ENCODE measurements around the gene TGFA. TPM values are rescaled to one million over a fixed set of nuclear protein-coding genes. Genes with fewer than 3 reads are reported as not detected.

Gene TGFA
- polyA plus RNA-seq, 1 donor (not counting 4 experiments of a cell fraction or from before 2014, with no cell fraction given), result 51.7 TPM

GRCh38 chr2:70420143-70420542 is 133.5 kb downstream of the TGFA start:
- H3K27ac ChIP-seq (ENCODE audit: control insufficient read depth, insufficient read depth, low read length), result no peak overlapping the region
- no peaks in the 10 kb centered on the region for H3K27me3 ChIP-seq (ENCODE audit: control insufficient read depth, extremely low read depth, insufficient read depth, low read length)
- H3K79me2 ChIP-seq (ENCODE audit: control insufficient read depth, insufficient read depth, low read length), result no peaks in the 10 kb centered on the region
- H4K20me1 ChIP-seq (ENCODE audit: control insufficient read depth, extremely low read depth, insufficient read depth, low read length), result no peaks in the 10 kb centered on the region
- no peak overlapping the region for H2AFZ ChIP-seq (ENCODE audit: control insufficient read depth, low read length)
- DNase-seq (ENCODE audit: low read depth, low spot score) (no peak), FAIRE-seq (no peak)
- no peaks in the 10 kb centered on the region for H3K9me3 ChIP-seq (ENCODE audit: control insufficient read depth, low read depth, low read length)
- H3K36me3 ChIP-seq (ENCODE audit: control insufficient read depth in 2 of 2, extremely low read depth in 1 of 2, insufficient read depth in 2 of 2, low read length in 2 of 2), result no peaks in the 10 kb centered on the region
- dilution Hi-C loops (cut with MboI; ENCODE audit: extremely low pct_ligation_motif_present, low sequenced_read_pairs), result no loop called here
- H3K9ac ChIP-seq (ENCODE audit: control insufficient read depth, extremely low read depth, insufficient read depth, low read length), result no peak overlapping the region
- TF ChIP-seq, protein P1, sequence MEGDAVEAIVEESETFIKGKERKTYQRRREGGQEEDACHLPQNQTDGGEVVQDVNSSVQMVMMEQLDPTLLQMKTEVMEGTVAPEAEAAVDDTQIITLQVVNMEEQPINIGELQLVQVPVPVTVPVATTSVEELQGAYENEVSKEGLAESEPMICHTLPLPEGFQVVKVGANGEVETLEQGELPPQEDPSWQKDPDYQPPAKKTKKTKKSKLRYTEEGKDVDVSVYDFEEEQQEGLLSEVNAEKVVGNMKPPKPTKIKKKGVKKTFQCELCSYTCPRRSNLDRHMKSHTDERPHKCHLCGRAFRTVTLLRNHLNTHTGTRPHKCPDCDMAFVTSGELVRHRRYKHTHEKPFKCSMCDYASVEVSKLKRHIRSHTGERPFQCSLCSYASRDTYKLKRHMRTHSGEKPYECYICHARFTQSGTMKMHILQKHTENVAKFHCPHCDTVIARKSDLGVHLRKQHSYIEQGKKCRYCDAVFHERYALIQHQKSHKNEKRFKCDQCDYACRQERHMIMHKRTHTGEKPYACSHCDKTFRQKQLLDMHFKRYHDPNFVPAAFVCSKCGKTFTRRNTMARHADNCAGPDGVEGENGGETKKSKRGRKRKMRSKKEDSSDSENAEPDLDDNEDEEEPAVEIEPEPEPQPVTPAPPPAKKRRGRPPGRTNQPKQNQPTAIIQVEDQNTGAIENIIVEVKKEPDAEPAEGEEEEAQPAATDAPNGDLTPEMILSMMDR (optimal IDR thresholded peaks at IDR 0.05 in 1 of 3, IDR thresholded peaks at IDR 0.05 in 1 of 3, conservative IDR thresholded peaks at IDR 0.05 in 1 of 3; ENCODE audit: extremely low read depth in 1 of 3, insufficient read depth in 2 of 3, low read length in 3 of 3), result no peak
- no peak for TF ChIP-seq EZH2 (IDR thresholded peaks at IDR 0.05; ENCODE audit: low read length)
- no peak overlapping the region for H3K4me3 ChIP-seq (ENCODE audit: control insufficient read depth in 2 of 3, extremely low read depth in 1 of 3, insufficient read depth in 2 of 3, low read depth in 1 of 3, low read length in 3 of 3)
- no peak overlapping the region for H3K4me2 ChIP-seq (ENCODE audit: control insufficient read depth, extremely low read depth, insufficient read depth, low read depth, low read length)
- no peaks in the 10 kb centered on the region for H3K9me1 ChIP-seq (ENCODE audit: control insufficient read depth, extremely low read depth, insufficient read depth, low read length)
- H3K4me1 ChIP-seq (ENCODE audit: control insufficient read depth, extremely low read depth, insufficient read depth, low read length), result peaks cover 4% of the 10 kb centered on the region

GRCh38 chr2:70418514-70418913 is 135.1 kb downstream of the TGFA start:
- no peaks in the 10 kb centered on the region for H3K79me2 ChIP-seq (ENCODE audit: control insufficient read depth, insufficient read depth, low read length)
- H2AFZ ChIP-seq (ENCODE audit: control insufficient read depth, low read length), result no peak overlapping the region
- FAIRE-seq (no peak), DNase-seq (ENCODE audit: low read depth, low spot score) (no peak)
- H3K27me3 ChIP-seq (ENCODE audit: control insufficient read depth, extremely low read depth, insufficient read depth, low read length), result no peaks in the 10 kb centered on the region
- dilution Hi-C loops (cut with MboI; ENCODE audit: extremely low pct_ligation_motif_present, low sequenced_read_pairs), result no loop called here
- no peak overlapping the region for H3K4me3 ChIP-seq (ENCODE audit: control insufficient read depth in 2 of 3, extremely low read depth in 1 of 3, insufficient read depth in 2 of 3, low read depth in 1 of 3, low read length in 3 of 3)
- TF ChIP-seq EZH2 (IDR thresholded peaks at IDR 0.05; ENCODE audit: low read length), result no peak
- TF ChIP-seq, protein P1 (optimal IDR thresholded peaks at IDR 0.05 in 1 of 3, IDR thresholded peaks at IDR 0.05 in 1 of 3, conservative IDR thresholded peaks at IDR 0.05 in 1 of 3; ENCODE audit: extremely low read depth in 1 of 3, insufficient read depth in 2 of 3, low read length in 3 of 3), result no peak
- no peaks in the 10 kb centered on the region for H3K36me3 ChIP-seq (ENCODE audit: control insufficient read depth in 2 of 2, extremely low read depth in 1 of 2, insufficient read depth in 2 of 2, low read length in 2 of 2)
- H3K4me1 ChIP-seq (ENCODE audit: control insufficient read depth, extremely low read depth, insufficient read depth, low read length), result peaks cover 4% of the 10 kb centered on the region
- H3K27ac ChIP-seq (ENCODE audit: control insufficient read depth, insufficient read depth, low read length), result no peak overlapping the region
- no peaks in the 10 kb centered on the region for H4K20me1 ChIP-seq (ENCODE audit: control insufficient read depth, extremely low read depth, insufficient read depth, low read length)
- H3K4me2 ChIP-seq (ENCODE audit: control insufficient read depth, extremely low read depth, insufficient read depth, low read depth, low read length), result no peak overlapping the region
- H3K9me1 ChIP-seq (ENCODE audit: control insufficient read depth, extremely low read depth, insufficient read depth, low read length), result no peaks in the 10 kb centered on the region
- no peaks in the 10 kb centered on the region for H3K9me3 ChIP-seq (ENCODE audit: control insufficient read depth, low read depth, low read length)
- no peak overlapping the region for H3K9ac ChIP-seq (ENCODE audit: control insufficient read depth, extremely low read depth, insufficient read depth, low read length)
